Diencephalon (tissue), 1 donor: ENCODE results near the gene ITGAV. TPM values are rescaled to one million over a fixed set of nuclear protein-coding genes. Genes with fewer than 3 reads are reported as not detected.

Experiments
- total RNA-seq: library from RNA; depleted of rRNA; stranded (reverse); fragments of >200 nt; gene quantifications from one replicate; pipeline ENCODE4 v1.2.3, GENCODE V29; 2014

Gene ITGAV
- 69.4 TPM for total RNA-seq

DNA sequence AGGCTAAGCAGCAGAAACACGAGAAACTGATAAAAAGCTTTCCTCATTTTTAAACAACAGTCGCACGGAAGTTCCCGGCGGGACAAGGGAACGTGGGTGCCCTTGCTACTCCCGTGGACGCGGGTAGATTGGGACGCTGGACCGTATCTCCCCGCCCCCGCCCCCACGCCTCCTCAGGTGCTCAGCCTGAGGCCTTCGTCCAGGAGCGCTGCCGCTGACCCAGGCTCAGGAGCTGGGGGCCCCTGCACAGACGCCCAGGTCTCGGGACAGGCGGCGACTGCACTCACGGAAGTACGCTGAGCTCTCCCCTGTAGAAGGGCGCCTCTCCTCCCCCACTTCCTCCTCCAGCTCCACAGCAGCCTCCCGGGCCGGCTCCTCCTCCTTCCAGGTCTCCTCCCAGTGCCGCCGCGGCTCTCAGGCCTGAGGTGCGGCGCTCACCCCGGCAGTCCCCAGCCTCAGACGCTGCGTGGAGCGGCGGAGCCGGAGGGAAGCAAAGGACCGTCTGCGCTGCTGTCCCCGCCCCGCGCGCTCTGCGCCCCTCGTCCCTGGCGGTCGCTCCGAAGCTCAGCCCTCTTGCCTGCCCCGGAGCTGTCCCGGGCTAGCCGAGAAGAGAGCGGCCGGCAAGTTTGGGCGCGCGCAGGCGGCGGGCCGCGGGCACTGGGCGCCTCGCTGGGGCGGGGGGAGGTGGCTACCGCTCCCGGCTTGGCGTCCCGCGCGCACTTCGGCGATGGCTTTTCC is at the start of gene ITGAV:
Gene ITGAV (plus strand): TSS at position 445 of the 738 bp plus-strand sequence. CDS start 283 bp downstream, at position 728.

Other genes with a start within 250 kb of the ITGAV start
- 78.2 TPM for gene ZC3H15, start 103.8 kb upstream of the ITGAV start, total RNA-seq
- gene FAM171B, start 104.0 kb downstream of the ITGAV start, total RNA-seq, result 152 TPM